DOHH2 (cell line): ENCODE data around the gene ZBTB1.

Experiments used
- H3F3A ChIP-seq: fragments of 200-600 bp; sonication (generic), shearing (Covaris generic); 2 replicates; pipeline ENCODE4 v1.6.0; 2016; ENCODE audit warnings: antibody characterized with exemption, mild to moderate bottlenecking; ENCODE audit not compliant: control insufficient read depth, insufficient read depth
- H3K27ac ChIP-seq: fragments of 200-600 bp; sonication (generic); 2 replicates; pipeline ENCODE4 v1.5.1; 2014; ENCODE audit warnings: low read depth, mild to moderate bottlenecking, low read length, moderate library complexity
- H3K27me3 ChIP-seq: fragments of 200-600 bp; sonication (generic); 2 replicates; pipeline ENCODE4 v1.6.1; 2014; ENCODE audit warnings: mild to moderate bottlenecking, low read length, mixed read lengths; ENCODE audit not compliant: control insufficient read depth
- H3K36me3 ChIP-seq: fragments of 200-600 bp; sonication (generic); 2 replicates; pipeline ENCODE4 v1.6.1; 2014; ENCODE audit warnings: mild to moderate bottlenecking, low read length, moderate library complexity, mixed read lengths; ENCODE audit not compliant: control insufficient read depth
- H3K4me1 ChIP-seq: fragments of 200-600 bp; sonication (generic); 2 replicates; pipeline ENCODE4 v1.6.1; 2014; ENCODE audit warnings: mild to moderate bottlenecking, low read length, mixed read lengths; ENCODE audit not compliant: control insufficient read depth
- H3K4me2 ChIP-seq: fragments of 200-600 bp; sonication (generic); 2 replicates; pipeline ENCODE4 v1.6.0; 2014; ENCODE audit warnings: mild to moderate bottlenecking, low read length, moderate library complexity
- H3K4me3 ChIP-seq: fragments of 200-600 bp; sonication (generic); 2 replicates; pipeline ENCODE4 v1.5.1; 2014; ENCODE audit warnings: mild to moderate bottlenecking, low read length, mixed read lengths
- H3K79me2 ChIP-seq: fragments of 200-600 bp; sonication (generic); 2 replicates; pipeline ENCODE4 v1.6.1; 2014; ENCODE audit warnings: mild to moderate bottlenecking, low read length, mixed read lengths; ENCODE audit not compliant: control insufficient read depth
- H3K9me2 ChIP-seq: fragments of 200-600 bp; sonication (generic); replicated peaks from 2 replicates; pipeline ENCODE4 v1.6.1; 2014; ENCODE audit warnings: mild to moderate bottlenecking, low read length, mixed read lengths; ENCODE audit not compliant: control insufficient read depth
- H3K9me3 ChIP-seq: fragments of 200-600 bp; sonication (generic); 2 replicates; pipeline ENCODE4 v1.6.1; 2014; ENCODE audit warnings: antibody characterized with exemption, low read length, mixed read lengths; ENCODE audit not compliant: control insufficient read depth, insufficient read depth
- H4K20me1 ChIP-seq: fragments of 200-600 bp; sonication (generic); 2 replicates; pipeline ENCODE4 v1.6.0; 2014; ENCODE audit warnings: low read depth, mild to moderate bottlenecking, antibody characterized with exemption, low read length, moderate library complexity; ENCODE audit not compliant: control insufficient read depth, insufficient read depth
- EZH2phosphoT487 ChIP-seq: fragments of 200-600 bp; sonication (generic); IDR thresholded peaks from 2 replicates; pipeline ENCODE4 v1.6.1; 2017; ENCODE audit warnings: borderline replicate concordance, mild to moderate bottlenecking, antibody characterized with exemption, low read length, moderate library complexity, mixed read lengths
- TF ChIP-seq, protein P1 (sequence below): fragments of 200-600 bp; sonication (generic); IDR thresholded peaks from one replicate; pipeline ENCODE4 v1.5.1; 2014; ENCODE audit warnings: antibody characterized with exemption, mild to moderate bottlenecking, low read depth, low read length; ENCODE audit not compliant: poor library complexity, severe bottlenecking

ZBTB1 gene

DNA sequence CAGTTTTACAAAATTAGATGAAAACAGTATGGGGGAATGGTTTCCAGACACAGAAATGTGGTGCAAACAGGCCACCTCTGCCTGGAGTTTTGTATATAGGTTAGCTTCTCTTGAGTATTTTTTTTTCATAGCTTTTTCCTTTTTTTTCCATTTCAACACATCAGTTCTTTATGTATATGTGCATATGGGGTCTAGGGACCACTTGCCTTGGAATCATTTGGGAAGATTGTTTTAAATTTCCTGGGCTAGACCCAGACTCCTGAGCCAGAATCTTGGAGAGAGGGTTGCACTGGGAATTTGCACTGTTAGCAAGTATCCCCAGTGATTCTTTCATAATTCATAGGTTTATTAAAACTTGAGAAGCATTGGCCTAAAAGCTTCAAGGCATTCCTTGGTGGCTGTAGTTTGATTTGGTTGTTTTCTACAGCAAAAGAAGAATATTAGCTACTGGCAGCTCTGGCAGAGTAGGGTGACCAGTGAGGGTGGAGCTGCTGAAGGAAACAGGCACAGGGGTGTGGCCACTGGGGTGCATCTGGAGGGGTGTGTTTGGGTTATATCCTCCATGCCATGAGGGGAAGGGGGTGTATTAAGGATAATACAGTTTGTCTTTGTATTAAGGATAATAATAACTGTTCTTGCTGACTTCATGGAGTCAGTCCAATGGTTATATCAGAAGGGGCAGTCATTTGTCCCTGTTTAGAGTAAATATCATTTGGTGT is 68.0 kb downstream of the ZBTB1 start:
- Histone ChIP-seq H3K4me2 (no peak overlapping the region), H4K20me1 (no peaks in the 10 kb centered on the region), H3F3A (no peaks in the 10 kb centered on the region), H3K9me2 (no peaks in the 10 kb centered on the region), H3K9me3 (no peaks in the 10 kb centered on the region), H3K27ac (no peak overlapping the region), H3K36me3 (no peaks in the 10 kb centered on the region), H3K79me2 (no peaks in the 10 kb centered on the region), H3K4me3 (no peak overlapping the region), H3K27me3 (0 out of 2 replicates have a peak, but pooled peaks cover 5% of the 10 kb centered on the region), H3K4me1 (no peaks in the 10 kb centered on the region)
- TF ChIP-seq, protein P1, sequence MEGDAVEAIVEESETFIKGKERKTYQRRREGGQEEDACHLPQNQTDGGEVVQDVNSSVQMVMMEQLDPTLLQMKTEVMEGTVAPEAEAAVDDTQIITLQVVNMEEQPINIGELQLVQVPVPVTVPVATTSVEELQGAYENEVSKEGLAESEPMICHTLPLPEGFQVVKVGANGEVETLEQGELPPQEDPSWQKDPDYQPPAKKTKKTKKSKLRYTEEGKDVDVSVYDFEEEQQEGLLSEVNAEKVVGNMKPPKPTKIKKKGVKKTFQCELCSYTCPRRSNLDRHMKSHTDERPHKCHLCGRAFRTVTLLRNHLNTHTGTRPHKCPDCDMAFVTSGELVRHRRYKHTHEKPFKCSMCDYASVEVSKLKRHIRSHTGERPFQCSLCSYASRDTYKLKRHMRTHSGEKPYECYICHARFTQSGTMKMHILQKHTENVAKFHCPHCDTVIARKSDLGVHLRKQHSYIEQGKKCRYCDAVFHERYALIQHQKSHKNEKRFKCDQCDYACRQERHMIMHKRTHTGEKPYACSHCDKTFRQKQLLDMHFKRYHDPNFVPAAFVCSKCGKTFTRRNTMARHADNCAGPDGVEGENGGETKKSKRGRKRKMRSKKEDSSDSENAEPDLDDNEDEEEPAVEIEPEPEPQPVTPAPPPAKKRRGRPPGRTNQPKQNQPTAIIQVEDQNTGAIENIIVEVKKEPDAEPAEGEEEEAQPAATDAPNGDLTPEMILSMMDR = no peak
- no peak for TF ChIP-seq EZH2phosphoT487

GRCh38 chr14:64573109-64573508 is 68.5 kb downstream of the ZBTB1 start:
- no peaks in the 10 kb centered on the region for H3K4me1 ChIP-seq
- no peak overlapping the region for H3K4me2 ChIP-seq
- H3K9me3 ChIP-seq = no peaks in the 10 kb centered on the region
- H3K36me3 ChIP-seq = no peaks in the 10 kb centered on the region
- H3K27me3 ChIP-seq = 0 out of 2 replicates have a peak, but pooled peaks cover 5% of the 10 kb centered on the region
- TF ChIP-seq EZH2phosphoT487 = no peak
- TF ChIP-seq, protein P1 = no peak
- no peaks in the 10 kb centered on the region for H3F3A ChIP-seq
- no peaks in the 10 kb centered on the region for H3K79me2 ChIP-seq
- no peak overlapping the region for H3K4me3 ChIP-seq
- no peaks in the 10 kb centered on the region for H4K20me1 ChIP-seq
- no peaks in the 10 kb centered on the region for H3K9me2 ChIP-seq
- no peak overlapping the region for H3K27ac ChIP-seq
